Psoas muscle (tissue), 8 donors: ENCODE data around the gene FNDC3A. TPM values are rescaled to one million over a fixed set of nuclear protein-coding genes. Genes with fewer than 3 reads are reported as not detected.

ENCODE experiments used
- ATAC-seq, 4 donors: fragments of 200-7000 bp; cut with Tn5 transposase; one replicate each; pipeline ENCODE4 v1.9.1; 2020; ENCODE audit warnings: moderate library complexity in 3 of 4, mild to moderate bottlenecking in 2 of 4
- DNase-seq, 2 donors: peaks; one replicate each; pipeline ENCODE4 v3.0.0-alpha.2; 2020
- H3K27ac ChIP-seq: fragments of 200-600 bp; one replicate; pipeline ENCODE4 v1.8.0; 2022
- H3K27me3 ChIP-seq, 3 donors: fragments of 200-600 bp in 1 of 3; one replicate each; pipeline versions ENCODE4 v1.6.1 to v1.8.0; 2013 to 2022; ENCODE audit warnings: low read length in 2 of 3, mild to moderate bottlenecking in 2 of 3, moderate library complexity in 1 of 3; ENCODE audit not compliant: insufficient read depth in 3 of 3
- H3K36me3 ChIP-seq, 2 donors: fragments of 200-600 bp in 1 of 2; one replicate each; pipeline versions ENCODE4 v1.6.1 to v1.8.0; 2013 to 2022; ENCODE audit warnings: low read depth in 1 of 2, mild to moderate bottlenecking in 1 of 2, moderate library complexity in 1 of 2; ENCODE audit not compliant: insufficient read depth in 1 of 2
- H3K4me1 ChIP-seq: fragments of 200-600 bp; one replicate; pipeline ENCODE4 v1.8.0; 2022
- H3K4me3 ChIP-seq: fragments of 200-600 bp; one replicate; pipeline ENCODE4 v1.8.0; 2022; ENCODE audit warnings: mild to moderate bottlenecking
- H3K9me3 ChIP-seq: fragments of 200-600 bp; one replicate; pipeline ENCODE4 v1.8.0; 2022
- CTCF ChIP-seq: fragments of 200-600 bp; IDR thresholded peaks from one replicate; pipeline ENCODE4 v1.8.0; 2022; ENCODE audit warnings: antibody characterized with exemption
- WGBS, 3 donors: extraction: QIAGEN DNeasy Blood & Tissue Kit; methylation state at CpG; one replicate each; pipeline versions ENCODE4 v1.1.6 to v1.1.7; 2013; 5-methylcytosine and 5-hydroxymethylcytosine counted together
- intact Hi-C, 2 donors: fragments of 100-400 bp; cut with DNase I; formaldehyde crosslinking; loops; one replicate each; pipeline versions ENCODE4 v1.11.0 to v1.14.2; 2022
- polyA plus RNA-seq, 3 donors: library from polyadenylated mRNA; stranded (reverse); fragments of 200-250 nt; gene quantifications; one replicate each; pipeline ENCODE4 v1.2.3, GENCODE V29; 2013
- total RNA-seq, 4 donors: library from RNA; stranded (reverse); fragmentation: NEBNext Ultra II Directional in 2 of 4; extraction: Animal tissue kit (Norgen Biotek cat#: 25700) in 2 of 4; gene quantifications; one replicate each; pipeline versions ENCODE4 v1.2.1 to v1.2.4, GENCODE V29; 2021 to 2023
- donor health status: healthy with polysubstance abuse.
- donor health status: DM: no; HTN: no; CAD: no; lungs with moderate emphysema.
- donor health status: Bipolar disorder and iron deficiency.
- donor health status: healthy.
- donor health status: DM: yes; HTN: yes; CAD: no.
- donor health status: DM: no; HTN: no; CAD: no.
- donor health status: DM: no; HTN: no; CAD: no.
- donor health status: DM: yes; HTN: yes; CAD: no.

FNDC3A gene
- total and polyA plus RNA-seq, 7 donors, result 4.4 to 18.6 (median 10.5) TPM

GRCh38 chr13:49210114-49210513 lies 234.4 kb downstream of the FNDC3A start:
- Histone ChIP-seq H3K27me3 (no peaks in the 10 kb centered on the region), H3K4me3 (no peak overlapping the region), H3K9me3 (no peaks in the 10 kb centered on the region), H3K4me1 (no peaks in the 10 kb centered on the region), H3K27ac (no peak overlapping the region), H3K36me3 (peaks cover 0 to 51% of the 10 kb centered on the region in 2 donors)
- TF ChIP-seq CTCF, result no peak
- intact Hi-C loops, result no loop called here
- DNase-seq, result no peak
- ATAC-seq, result no peak
- WGBS, 3 donors, result 46 to 84% (median 48%) methylated on average over 1 of the region's 1 CpG

- no peak for TF ChIP-seq CTCF
- Histone ChIP-seq H3K4me1 (no peaks in the 10 kb centered on the region), H3K9me3 (no peaks in the 10 kb centered on the region), H3K27ac (no peak overlapping the region), H3K27me3 (no peaks in the 10 kb centered on the region), H3K36me3 (peaks cover 0 to 46% of the 10 kb centered on the region in 2 donors), H3K4me3 (no peak overlapping the region)
- 80 to 93% (median 86%) methylated on average over 5 of the region's 5 CpGs for WGBS, 3 donors
- no peak for ATAC-seq
- no peak for DNase-seq
- intact Hi-C loops, result no loop called here
Measured at GRCh38 chr13:49210669-49211068, 235.0 kb downstream of the FNDC3A start.

GRCh38 chr13:49213539-49213938 lies 237.8 kb downstream of the FNDC3A start:
- ATAC-seq, result no peak
- intact Hi-C loops, result no loop called here

GRCh38 chr13:49213997-49214916 lies 238.5 kb downstream of the FNDC3A start:
- Histone ChIP-seq H3K27ac (no peak overlapping the region), H3K4me1 (no peaks in the 10 kb centered on the region), H3K4me3 (no peak overlapping the region), H3K9me3 (no peaks in the 10 kb centered on the region), H3K27me3 (peaks cover 0 to 21% (median 5%) of the 10 kb centered on the region in 3 donors), H3K36me3 (peaks cover 0 to 10% of the 10 kb centered on the region in 2 donors)
- WGBS, 3 donors, result 56 to 67% (median 59%) methylated on average over 6 of the region's 6 CpGs
- DNase-seq, result no peak
- TF ChIP-seq CTCF, result no peak
- intact Hi-C loops, result no loop called here
- ATAC-seq, result no peak

More at GRCh38 chr13:49213539-49213938, 237.8 kb downstream of the FNDC3A start:
- H3K4me3 ChIP-seq, result no peak overlapping the region
- H3K4me1 ChIP-seq, result no peaks in the 10 kb centered on the region
- no peak for TF ChIP-seq CTCF
- H3K27ac ChIP-seq, result no peak overlapping the region
- peaks cover 0 to 17% of the 10 kb centered on the region in 2 donors for H3K36me3 ChIP-seq
- WGBS, 3 donors, result 89 to 95% (median 95%) methylated on average over 1 of the region's 1 CpG
- peaks cover 0 to 14% (median 5%) of the 10 kb centered on the region in 3 donors for H3K27me3 ChIP-seq
- DNase-seq, result no peak
- no peaks in the 10 kb centered on the region for H3K9me3 ChIP-seq
